ENCODE results near the gene TXLNA.

GRCh38 chr1:32186077-32186476, 6.6 kb downstream of the TXLNA start:
- TF ChIP-seq CTCF (IDR thresholded peaks at IDR 0.05): no peak
- no peak for TF ChIP-seq POLR2AphosphoS5 (IDR thresholded peaks at IDR 0.05)
- no peak for TF ChIP-seq POLR2A (IDR thresholded peaks at IDR 0.05)
- no peak for TF ChIP-seq EP300 (IDR thresholded peaks at IDR 0.05; ENCODE audit: low read depth)
